Putamen (tissue), 1 donor: ENCODE measurements around the gene ALKAL2.
"Not testable (repeated sequence)": the region's sequence is repeated elsewhere in the genome, so short reads cannot be mapped to it uniquely, and the experiment has no call there.

ENCODE experiments used
- DNase-seq: peaks from one replicate; pipeline ENCODE4 v3.0.0-alpha.2; 2016; ENCODE audit warnings: low spot score

The ALKAL2 gene, protein sequence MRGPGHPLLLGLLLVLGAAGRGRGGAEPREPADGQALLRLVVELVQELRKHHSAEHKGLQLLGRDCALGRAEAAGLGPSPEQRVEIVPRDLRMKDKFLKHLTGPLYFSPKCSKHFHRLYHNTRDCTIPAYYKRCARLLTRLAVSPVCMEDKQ

DNA sequence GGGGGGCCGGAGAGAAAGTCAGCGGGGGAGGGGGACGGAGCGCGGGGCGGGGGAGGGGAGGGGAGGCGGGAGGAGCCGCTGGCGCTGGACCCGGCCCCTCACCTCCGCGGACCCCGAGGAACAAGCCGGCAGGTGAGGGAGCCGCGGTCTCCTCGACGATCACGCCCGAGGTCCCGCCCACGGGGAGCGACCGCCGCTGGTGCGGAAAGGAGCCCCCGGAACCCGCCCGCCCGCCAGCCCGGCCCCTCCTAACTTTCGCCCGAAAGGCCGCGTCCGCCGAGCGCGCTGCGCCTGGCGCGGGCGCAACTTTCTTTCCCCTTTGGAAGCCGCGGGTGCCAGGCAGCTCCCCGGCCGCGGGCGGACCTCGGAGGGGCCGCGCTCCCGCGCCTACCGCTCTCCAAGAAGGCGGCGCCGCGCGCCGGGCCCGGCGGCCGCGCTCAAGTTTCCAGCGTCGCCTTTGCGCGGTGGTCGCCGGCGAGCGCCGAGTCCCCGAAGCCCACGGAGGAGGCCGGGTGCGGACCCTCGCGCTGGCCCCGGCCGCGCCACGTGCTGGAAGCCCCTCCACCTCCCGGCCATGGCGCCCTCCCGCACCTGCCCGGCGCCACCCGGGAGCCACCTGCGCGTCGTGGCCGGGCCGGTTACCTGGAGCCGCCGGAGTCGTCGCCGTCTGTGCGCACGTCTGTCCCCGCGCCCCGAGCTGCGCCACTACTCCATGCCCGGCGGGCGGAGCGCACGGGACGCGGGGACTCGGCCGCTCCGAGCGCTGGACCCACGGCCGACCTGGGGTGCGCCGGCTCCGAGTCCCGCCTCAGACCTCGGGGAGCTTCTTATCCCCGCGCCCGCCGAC is at the start of gene ALKAL2:
Gene ALKAL2, minus strand, starts transcription at position 181 of the 847 bp plus-strand sequence. CDS start 256 bp downstream, outside the sequence.
- no peak for DNase-seq

DNA sequence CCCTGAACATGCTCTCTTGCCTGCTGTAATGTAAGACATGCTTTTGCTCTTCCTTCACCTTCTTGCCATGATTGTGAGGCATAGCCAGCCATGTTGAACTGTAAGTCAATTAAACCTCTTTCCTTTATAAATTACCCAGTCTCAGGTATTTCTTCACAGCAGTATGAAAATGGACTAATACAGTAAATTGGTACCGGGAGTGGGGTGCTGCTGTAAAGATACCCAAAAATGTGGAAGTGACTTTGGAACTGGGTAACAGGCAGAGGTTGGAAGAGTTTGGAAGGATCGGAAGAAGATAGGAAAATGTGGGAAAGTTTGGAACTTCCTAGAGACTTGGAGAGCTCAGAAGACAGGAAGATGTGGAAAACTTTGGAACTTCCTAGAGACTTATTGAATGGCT is 49.1 kb upstream of the ALKAL2 start:
- DNase-seq = not testable (repeated sequence)

DNA sequence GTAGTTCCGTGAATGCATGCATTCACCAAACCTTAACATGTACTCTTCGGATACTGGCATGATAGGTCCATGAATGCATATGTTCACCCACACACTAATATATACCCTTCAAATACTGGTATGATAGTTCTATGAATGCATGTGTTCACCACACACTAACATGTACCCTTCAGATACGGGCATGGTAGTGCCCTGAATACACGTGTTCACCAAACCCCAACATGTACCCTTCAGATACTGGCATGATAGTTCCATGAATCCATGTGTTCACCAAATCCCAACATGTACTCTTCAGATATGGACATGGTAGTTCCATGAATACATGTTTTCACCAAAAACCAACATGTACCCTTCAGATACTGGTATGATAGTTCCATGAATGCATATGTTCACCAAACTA is 48.5 kb upstream of the ALKAL2 start:
- DNase-seq = no peak

DNA sequence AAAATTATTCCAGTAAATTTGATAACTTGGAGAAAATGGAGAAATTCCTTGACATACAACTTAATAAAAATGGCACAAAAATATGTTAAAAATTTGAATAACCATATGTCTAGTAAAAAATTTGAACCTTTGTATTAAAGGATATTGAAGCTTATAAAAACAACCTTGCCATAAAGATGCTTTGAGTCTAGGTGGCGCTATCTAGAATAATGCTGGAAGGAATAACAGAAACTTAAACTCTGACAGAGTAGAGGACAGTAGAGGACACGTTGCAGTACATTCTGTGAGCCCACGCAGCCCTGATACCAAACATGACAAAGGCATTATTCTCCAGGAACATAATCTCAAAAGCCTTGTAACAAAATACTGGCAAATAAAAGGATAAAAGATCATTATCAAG is 44.7 kb upstream of the ALKAL2 start:
- DNase-seq = no peak

DNA sequence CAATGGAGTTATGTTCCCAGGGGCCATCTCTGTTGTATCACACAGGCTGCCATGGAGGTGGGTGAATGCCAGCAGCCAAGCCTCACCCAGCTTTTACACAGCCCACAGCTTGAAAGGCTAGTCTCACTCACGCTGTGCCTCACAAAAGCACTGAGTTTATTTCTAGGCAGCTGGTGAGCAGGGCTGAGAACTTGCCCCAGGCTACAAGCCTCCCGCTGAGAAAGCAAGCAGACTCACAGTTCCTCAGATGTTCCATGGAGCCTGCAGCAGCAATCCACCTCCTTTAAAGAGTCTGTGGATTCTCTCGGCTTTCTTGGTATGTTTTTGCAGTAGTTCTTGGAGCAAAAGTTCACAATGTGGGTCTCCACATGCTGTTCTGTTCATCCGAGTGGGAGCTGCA is 40.9 kb upstream of the ALKAL2 start:
- DNase-seq = no peak

DNA sequence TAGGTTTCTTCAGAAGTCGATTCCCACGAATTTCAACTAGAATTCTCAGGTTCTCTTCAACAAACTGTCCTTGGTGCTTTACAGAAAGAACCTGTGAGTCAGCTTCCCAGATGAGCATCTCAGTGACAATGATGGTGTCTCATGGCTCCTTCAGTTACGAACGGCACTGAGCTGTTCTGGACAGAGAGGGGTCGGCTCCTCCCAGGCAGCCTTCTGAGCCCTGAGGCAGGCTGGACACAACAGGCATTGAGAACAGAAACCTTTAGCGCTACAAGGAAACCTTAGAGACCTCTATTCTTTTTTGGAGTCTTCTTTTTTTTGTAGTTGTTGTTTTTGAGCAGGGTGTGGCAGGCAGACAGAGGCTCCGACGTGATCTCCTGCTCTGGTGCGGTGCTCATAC is 35.1 kb upstream of the ALKAL2 start:
- no peak for DNase-seq

DNA sequence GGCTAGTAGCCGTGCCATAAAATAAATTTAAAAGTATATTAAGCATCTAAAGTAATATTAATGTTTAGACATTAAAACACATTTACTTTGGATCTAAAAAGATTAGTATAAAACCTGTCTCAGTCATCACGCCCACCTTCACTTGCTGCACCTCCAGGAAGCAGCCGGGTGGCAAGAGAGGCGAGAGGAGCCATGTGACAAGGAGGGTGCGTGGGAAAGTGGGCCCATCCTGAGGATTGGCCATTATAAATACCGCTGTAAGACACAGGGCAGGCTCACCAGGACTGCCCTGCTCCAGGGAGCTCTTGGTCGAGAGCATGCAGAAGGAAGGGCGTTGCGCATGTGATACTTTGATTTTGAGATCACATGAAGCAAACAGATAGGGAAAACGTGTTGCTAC is 34.4 kb upstream of the ALKAL2 start:
- peak; percentile 45 for DNase-seq

DNA sequence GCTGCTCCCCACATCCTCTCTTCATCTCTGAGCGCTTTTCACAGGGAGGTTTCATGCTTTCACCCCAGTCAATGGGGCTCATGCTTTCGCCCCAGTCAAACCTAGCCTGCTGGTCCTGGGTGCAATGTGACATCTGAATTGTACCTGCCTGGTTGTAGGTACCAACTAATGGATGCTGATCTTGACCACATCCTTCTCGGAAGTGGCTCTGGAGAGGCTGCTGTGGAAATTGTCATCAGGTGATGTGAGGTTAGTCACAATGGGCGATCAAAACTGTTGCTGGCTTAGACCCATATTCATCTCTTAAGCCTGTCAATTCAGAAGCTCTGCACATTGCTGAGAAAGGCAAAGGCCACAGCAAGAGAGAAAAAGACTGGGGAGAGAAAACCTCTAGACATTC is 32.7 kb upstream of the ALKAL2 start:
- DNase-seq = no peak

DNA sequence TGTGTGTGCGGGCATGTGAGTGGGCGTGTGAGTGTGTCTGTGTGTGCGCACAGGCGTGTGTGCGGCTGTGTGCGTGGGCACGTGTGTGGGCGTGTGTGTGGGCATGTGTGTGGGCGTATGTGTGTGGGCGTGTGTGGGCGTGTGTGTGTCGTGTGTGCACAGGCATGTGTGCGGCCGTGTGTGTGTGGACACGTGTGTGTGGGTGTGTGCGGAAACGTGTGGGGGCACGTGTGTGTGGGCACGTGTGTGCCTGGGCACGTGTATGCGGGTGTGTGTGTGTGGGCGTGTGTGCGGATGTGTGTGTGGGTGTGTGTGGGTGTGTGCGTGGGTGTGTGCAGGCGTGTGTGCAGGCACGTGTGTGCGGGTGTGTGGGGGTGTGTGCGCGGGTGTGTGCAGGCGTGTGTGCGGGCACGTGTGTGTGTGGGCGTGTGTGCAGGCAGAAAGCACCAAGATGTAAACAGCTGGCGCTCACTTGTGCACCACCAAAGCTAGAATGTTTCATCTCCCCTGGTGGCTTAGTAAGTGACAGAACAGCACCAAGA is 31.2 kb upstream of the ALKAL2 start:
- DNase-seq = no peak

DNA sequence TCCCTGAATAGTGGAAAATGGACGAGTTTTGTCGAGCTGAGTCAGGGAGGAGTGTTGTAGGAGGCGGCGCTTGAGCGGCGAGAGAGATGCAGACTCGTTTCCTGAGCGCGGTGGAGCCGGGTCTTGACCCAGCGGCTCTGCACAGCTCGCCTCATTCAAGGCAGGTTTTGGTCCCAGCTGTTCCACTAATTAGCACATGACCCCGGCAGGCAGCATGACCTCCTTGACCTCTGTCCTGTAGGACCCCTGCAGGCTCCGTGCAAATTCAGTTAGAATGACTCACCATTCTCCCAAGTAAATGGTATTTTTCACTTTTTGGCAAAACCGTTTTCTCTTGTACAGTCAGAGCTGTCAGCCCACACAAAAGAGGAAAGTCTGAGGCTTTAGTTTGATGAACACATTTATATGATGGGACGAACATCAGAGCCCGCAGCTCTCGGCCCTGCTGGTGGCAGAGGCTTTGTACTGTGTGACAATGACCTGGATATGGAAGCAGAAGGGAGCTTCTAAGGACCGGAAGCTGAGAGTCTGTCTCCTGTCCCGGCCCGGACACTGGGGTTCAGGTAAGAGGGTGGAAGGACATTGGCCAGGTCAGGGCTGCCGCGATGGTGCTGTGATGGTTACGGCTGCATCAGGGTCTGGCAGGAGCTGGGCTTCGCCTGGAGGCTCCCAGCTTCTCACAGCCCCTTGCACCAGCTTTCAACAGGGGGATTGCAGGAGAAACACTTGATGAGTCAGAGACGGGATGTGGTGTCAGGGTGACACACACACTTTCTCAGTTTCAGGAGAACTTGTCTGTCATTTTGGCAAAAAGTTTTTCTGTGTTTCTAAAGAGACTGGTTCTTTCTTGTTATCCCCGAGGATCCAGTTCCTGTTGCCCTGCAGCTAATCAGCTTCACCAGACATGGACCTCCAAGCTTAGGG is 29.9 kb upstream of the ALKAL2 start:
- no peak for DNase-seq

DNA sequence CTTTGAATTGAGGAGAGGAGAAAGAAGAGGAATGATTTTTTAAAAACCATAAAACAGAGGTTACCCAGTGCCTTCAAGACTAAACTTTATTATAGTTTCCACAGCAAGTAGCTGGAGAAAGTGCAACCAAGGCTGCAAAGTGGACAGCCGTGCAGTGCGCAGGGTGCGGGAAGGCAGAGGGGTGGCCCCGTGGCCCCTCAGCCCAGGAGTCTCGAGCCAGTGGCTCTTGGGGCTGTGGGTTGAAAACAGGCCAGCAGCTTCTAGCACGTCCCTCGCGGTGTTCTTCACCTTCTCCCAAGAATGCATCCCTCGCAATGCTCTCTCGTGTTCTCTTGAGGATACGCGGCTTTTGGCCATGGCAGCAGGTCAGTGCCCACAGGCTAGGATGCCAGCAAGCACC is 28.5 kb upstream of the ALKAL2 start:
- DNase-seq = no peak

DNA sequence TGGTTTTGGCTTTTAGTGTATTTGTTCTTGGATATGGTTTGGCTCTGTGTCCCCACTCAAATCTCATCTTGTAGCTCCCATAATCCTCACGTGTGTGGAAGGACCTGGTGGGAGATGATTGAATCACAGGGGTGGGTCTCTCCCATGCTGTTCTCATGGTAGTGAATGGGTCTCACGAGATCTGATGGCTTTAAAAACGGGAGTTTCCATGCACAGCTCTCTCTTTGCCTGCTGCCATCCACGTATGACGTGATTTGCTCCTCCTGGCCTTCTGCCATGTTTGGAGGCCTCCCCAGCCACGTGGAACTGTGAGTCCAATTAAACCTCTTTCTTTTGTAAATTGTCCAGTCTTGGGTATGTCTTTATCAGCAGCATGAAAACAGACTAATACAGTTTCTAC is 28.0 kb upstream of the ALKAL2 start:
- not testable (repeated sequence) for DNase-seq

DNA sequence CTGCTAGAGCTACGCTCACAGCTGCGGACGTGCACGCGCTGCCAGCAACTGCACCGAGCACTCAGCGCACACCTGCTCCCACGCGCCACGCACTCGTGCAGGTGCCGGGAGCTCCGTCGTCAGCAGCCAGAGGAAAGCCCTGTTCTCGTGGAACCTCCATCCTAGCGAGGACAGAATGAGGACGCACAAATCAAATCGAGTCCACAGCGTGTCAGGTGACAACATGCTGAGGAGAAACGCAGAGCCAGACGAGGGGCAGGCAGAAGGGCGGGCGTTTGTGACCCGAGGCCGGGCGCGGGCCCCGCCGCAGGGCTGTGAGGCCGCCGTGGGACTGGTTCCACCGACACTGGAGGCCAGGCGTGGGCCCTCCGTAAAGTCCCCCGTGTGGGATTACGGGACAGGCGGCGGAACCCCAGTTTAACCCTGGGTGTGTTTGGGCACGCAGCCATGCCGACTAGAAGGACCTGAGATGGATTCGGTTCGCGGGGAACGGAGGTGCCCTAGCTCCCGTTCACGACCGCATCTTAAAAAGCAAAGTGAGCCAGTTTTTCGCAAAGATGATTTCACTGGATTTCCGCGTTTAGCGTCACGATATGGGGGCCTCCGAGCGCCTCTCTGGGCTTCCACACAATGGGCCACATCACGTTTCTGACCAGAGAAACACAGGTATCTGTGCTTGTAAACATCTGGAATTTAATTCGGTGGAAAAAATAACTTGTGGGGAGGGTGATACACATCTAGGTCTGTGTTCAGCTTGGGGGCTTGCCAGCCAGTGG is 26.9 kb upstream of the ALKAL2 start:
- DNase-seq = no peak

DNA sequence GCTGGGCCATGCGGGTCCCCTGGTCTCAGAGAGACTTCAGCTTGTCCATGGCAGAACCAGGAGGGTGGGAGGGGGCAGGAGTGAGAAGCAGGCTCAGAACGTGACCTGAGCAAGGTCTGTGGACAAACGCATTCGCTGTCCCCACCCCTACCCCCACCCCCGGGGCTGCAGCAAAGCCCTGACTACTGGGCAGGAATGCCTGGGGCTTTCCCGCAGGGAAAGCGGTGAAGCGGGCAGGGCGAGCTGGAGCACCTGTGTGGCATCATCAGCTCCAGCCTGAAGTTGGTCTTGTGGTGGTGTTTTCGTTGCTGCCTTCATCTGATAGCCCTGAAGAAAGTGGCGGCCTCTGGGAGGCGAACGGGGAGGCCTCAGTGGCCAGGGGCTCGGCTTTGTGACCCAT is 26.1 kb upstream of the ALKAL2 start:
- no peak for DNase-seq

DNA sequence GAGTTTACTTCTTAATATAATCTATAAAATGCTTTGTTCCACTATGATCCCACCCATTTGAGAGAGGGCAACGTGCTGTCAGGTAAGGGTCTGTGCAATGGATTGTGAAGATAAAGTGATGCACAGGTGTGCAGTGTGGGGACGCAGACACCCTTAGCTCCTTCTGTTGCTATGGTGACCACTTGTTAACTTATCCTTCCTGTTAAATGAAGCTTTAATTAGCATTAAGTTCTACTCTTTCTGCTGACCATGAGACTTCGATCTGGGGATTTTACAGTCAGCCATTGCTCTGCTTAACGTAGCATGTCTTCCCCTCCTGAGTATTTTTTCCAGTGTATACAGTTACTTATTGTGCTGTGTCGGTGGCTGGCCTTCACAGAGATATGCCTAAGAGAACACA is 23.1 kb upstream of the ALKAL2 start:
- no peak for DNase-seq

DNA sequence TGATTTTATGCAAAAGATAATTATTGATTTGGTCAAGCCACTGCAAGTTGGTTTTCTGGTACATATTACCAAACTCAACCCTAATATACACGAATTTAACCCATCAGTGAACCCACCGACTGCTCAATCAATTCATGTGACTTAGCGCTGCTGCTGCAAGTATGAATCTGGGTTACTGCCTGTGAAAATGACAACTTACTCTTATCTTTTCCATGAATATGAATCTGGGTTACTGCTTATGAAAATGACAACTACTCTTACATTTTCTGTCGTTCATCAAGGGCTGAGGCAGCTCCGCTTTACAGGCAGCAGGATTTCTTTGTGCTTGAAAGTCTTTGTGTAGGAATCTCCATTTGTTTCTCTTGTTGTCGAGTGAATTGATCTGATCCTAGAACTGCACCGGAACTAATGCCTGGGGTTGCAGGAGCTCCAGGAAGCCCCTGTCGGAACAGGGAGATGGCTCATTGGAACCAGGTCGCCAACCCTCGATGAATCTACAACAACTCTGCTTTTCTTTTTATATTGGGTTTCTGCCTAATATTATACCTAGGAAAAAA is 22.1 kb upstream of the ALKAL2 start:
- no peak for DNase-seq

DNA sequence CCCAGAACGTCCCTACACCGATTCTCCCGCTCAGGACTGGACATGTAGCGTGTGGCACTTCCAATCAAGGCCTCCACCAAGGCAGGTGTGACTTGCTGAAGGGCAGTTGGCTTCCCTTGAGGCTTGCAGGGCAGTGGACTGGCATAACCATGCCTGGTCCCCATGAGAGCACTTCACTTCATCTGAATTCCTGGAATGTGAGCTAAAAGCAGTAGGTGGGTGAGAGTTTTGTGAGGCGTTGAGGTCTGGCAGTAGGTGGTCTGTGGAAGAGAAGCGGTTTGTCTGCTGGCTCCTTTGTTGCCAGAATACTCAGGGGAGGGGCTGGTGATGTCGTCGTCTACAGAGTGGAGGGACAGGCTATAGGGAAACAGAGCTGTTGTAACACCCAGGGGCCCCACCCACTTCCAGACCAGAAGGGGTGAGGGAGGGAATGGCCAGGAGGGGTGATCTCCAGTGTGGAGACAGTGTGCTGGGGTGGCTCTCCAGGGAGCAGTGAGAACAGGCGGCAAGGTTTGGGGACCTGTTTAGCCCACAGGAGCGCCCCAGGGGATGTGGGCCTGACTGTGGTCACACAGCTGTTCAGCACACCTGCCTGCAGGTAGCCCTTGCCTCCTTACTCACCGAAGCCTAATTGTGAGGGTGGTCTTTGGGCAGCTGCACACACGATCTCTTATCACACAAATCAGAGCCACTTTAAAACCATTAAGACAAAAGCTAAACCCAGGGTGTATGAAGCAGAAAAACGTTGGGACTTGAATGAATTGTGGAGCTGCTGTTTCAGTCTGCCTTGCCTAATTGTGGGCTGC is 21.5 kb upstream of the ALKAL2 start:
- DNase-seq = no peak

DNA sequence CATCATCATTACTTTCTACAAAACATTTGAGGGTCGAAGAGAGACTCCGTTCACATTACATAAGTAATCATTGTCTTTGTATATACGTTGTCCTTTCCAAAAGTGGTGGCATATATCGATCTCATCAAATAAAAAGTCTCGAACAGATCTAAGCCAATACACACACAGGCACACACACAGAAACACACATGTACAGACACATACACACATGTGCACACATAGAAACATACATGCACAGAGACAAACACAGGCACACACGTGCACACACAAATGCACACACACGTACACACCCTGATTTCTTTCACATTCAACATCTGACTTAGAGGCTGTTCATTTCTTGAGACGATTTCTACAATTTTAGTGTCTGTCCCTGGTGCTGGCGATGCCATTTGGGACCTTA is 17.5 kb upstream of the ALKAL2 start:
- DNase-seq = no peak

DNA sequence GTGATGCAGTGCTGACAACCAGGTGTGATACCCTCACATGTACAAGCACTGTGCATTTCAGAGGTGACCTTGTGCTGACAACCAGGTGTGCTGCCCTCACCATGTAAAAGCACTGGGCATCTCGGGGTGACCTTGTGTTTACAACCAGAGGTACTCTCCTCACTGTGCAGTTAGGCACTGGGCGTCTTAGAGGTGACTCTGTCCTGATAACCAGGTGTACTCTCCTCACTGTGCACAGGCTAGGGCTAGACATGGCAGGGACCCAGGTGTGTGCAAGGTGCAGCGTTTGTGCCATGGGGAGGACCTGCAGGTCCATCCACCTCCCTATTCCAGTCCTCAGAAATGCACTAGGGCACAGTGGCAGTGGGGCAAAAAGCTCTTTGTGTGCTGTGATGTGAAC is 8.5 kb upstream of the ALKAL2 start:
- DNase-seq = no peak

DNA sequence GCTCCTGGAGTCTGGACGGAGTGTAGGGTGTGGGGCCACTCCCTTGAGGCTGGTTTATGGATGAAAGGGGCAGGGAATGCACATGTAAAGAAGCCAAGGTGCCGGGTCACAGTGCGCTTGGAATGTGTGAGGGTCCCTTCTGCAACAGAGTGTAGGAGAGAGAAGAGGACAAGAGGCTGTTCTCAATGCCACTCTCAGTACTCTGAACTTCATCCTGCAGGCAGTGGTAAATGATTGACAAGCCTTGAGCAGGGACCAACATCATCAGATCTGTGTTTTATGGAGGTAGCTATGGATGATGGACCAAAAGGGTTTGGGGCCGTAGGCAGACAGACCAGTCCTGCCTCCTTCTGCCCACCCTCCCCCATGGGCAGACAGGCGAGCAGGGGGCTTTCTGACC is 7.2 kb upstream of the ALKAL2 start:
- no peak for DNase-seq
